Neural progenitor cell (in vitro differentiated cells): ENCODE measurements around the gene VMO1. TPM values are rescaled to one million over a fixed set of nuclear protein-coding genes. Genes with fewer than 3 reads are reported as not detected.

Experiments
- DNase-seq: peaks from one replicate; pipeline ENCODE4 v3.0.0-alpha.2; 2016; ENCODE audit warnings: low spot score
- H2AFZ ChIP-seq: fragments of 200-600 bp; sonication (generic); replicated peaks from 2 replicates; pipeline ENCODE4 v1.6.1; 2016; ENCODE audit warnings: antibody characterized with exemption
- H3F3A ChIP-seq: fragments of 200-600 bp; sonication (generic); 2 replicates; pipeline ENCODE4 v1.6.1; 2016; ENCODE audit warnings: antibody characterized with exemption, low read depth
- H3K27ac ChIP-seq: fragments of 200-600 bp; sonication (generic); 2 replicates; pipeline ENCODE4 v1.5.1; 2016; ENCODE audit warnings: mild to moderate bottlenecking
- H3K27me3 ChIP-seq: fragments of 200-600 bp; sonication (generic); 2 replicates; pipeline ENCODE4 v1.6.1; 2016; ENCODE audit warnings: mild to moderate bottlenecking, moderate library complexity
- H3K36me3 ChIP-seq: fragments of 200-600 bp; sonication (generic); 2 replicates; pipeline ENCODE4 v1.5.1; 2016
- H3K4me1 ChIP-seq: fragments of 200-600 bp; sonication (generic); 2 replicates; pipeline ENCODE4 v1.6.1; 2016; ENCODE audit warnings: mixed run types
- H3K4me2 ChIP-seq: fragments of 200-600 bp; sonication (generic); 2 replicates; pipeline ENCODE4 v1.6.1; 2016
- H3K4me3 ChIP-seq: fragments of 200-600 bp; sonication (generic); 2 replicates; pipeline ENCODE4 v1.5.1; 2016
- H3K79me2 ChIP-seq: fragments of 200-600 bp; sonication (generic); 2 replicates; pipeline ENCODE4 v1.6.1; 2016; ENCODE audit warnings: low read depth
- H3K9ac ChIP-seq: fragments of 200-600 bp; sonication (generic); 2 replicates; pipeline ENCODE4 v1.6.1; 2016
- H3K9me3 ChIP-seq: fragments of 200-600 bp; sonication (generic); 2 replicates; pipeline ENCODE4 v1.5.1; 2016; ENCODE audit warnings: low read depth
- H4K20me1 ChIP-seq: fragments of 200-600 bp; sonication (generic); 2 replicates; pipeline ENCODE4 v1.6.1; 2016; ENCODE audit warnings: low read depth
- H3K27ac Mint-ChIP-seq: 3 replicates; pipeline ENCODE4 v1.8.0; 2021; ENCODE audit warnings: mixed read lengths
- H3K27me3 Mint-ChIP-seq: 2 replicates; pipeline ENCODE4 v1.8.0; 2022; ENCODE audit warnings: low read depth, mild to moderate bottlenecking, inconsistent platforms, moderate library complexity, mixed read lengths; ENCODE audit not compliant: insufficient read depth
- H3K36me3 Mint-ChIP-seq: 3 replicates; pipeline ENCODE4 v1.8.0; 2021; ENCODE audit warnings: mixed read lengths
- H3K4me1 Mint-ChIP-seq: 3 replicates; pipeline ENCODE4 v1.8.0; 2021; ENCODE audit warnings: mixed read lengths
- H3K4me3 Mint-ChIP-seq: 3 replicates; pipeline ENCODE4 v1.8.0; 2021; ENCODE audit warnings: mild to moderate bottlenecking, moderate library complexity, mixed read lengths
- H3K9me3 Mint-ChIP-seq: 3 replicates; pipeline ENCODE4 v1.8.0; 2020; ENCODE audit warnings: mixed read lengths
- CTCF ChIP-seq: fragments of 200-600 bp; sonication (generic); IDR thresholded peaks from 2 replicates; pipeline ENCODE4 v1.5.1; 2017; ENCODE audit warnings: antibody characterized with exemption, mild to moderate bottlenecking
- EZH2 ChIP-seq: fragments of 200-600 bp; sonication (generic); IDR thresholded peaks from 2 replicates; pipeline ENCODE4 v1.6.1; 2017; ENCODE audit warnings: antibody characterized with exemption, mild to moderate bottlenecking, moderate library complexity
- EZH2phosphoT487 ChIP-seq: fragments of 200-600 bp; sonication (generic); IDR thresholded peaks from 2 replicates; pipeline ENCODE4 v1.6.1; 2017; ENCODE audit warnings: antibody characterized with exemption
- total RNA-seq: library from RNA; depleted of rRNA; stranded (reverse); fragments of >200 nt; gene quantifications from 2 replicates; pipeline ENCODE4 v1.2.3, GENCODE V29; 2015; ENCODE audit warnings: low replicate concordance

Gene VMO1
- total RNA-seq, 1 donor from 2014 or later, result not detected

- Mint-ChIP-seq H3K36me3 (no peaks in the 10 kb centered on the region), H3K4me3 (no peak within 1 kb of the TSS), H3K27ac (no peak within 1 kb of the TSS), H3K4me1 (no peaks in the 10 kb centered on the region), H3K9me3 (no peaks in the 10 kb centered on the region), H3K27me3 (peaks cover 9% of the 10 kb centered on the region)
- Histone ChIP-seq H3K27ac (no peak within 1 kb of the TSS), H3K79me2 (no peaks in the 10 kb centered on the region), H3K27me3 (no peaks in the 10 kb centered on the region), H3K36me3 (no peaks in the 10 kb centered on the region), H3K4me3 (no peak within 1 kb of the TSS), H4K20me1 (no peaks in the 10 kb centered on the region), H3K4me2 (no peak within 1 kb of the TSS), H3K9me3 (no peaks in the 10 kb centered on the region), H3K9ac (no peak within 1 kb of the TSS), H3F3A (no peaks in the 10 kb centered on the region), H2AFZ (no peak within 1 kb of the TSS), H3K4me1 (no peaks in the 10 kb centered on the region)
- TF ChIP-seq EZH2 (no peak), CTCF (no peak), EZH2phosphoT487 (no peak)
- no peak for DNase-seq
Observed at GRCh38 chr17:4771519-4772234, 14.5 kb downstream of the VMO1 start, which contains the start of gene TM4SF5. Gene TM4SF5, plus strand, starts transcription at chr17:4771886. Its CDS starts 37 bp downstream, at chr17:4771923.

- Histone ChIP-seq H4K20me1 (no peaks in the 10 kb centered on the region), H2AFZ (no peak overlapping the region), H3K36me3 (no peaks in the 10 kb centered on the region), H3K27ac (no peak overlapping the region), H3K4me2 (no peak overlapping the region), H3K27me3 (no peaks in the 10 kb centered on the region), H3K79me2 (no peaks in the 10 kb centered on the region), H3F3A (peaks cover 1% of the 10 kb centered on the region), H3K9me3 (no peaks in the 10 kb centered on the region), H3K9ac (no peak overlapping the region), H3K4me1 (no peaks in the 10 kb centered on the region), H3K4me3 (no peak overlapping the region)
- Mint-ChIP-seq H3K27me3 (peaks cover 9% of the 10 kb centered on the region), H3K36me3 (no peaks in the 10 kb centered on the region), H3K4me1 (no peaks in the 10 kb centered on the region), H3K4me3 (no peak overlapping the region), H3K9me3 (no peaks in the 10 kb centered on the region), H3K27ac (no peak overlapping the region)
- DNase-seq, result no peak
- TF ChIP-seq CTCF, result no peak
Observed at GRCh38 chr17:4769628-4770027, 16.5 kb downstream of the VMO1 start.

- no peak overlapping the region for H3K9ac ChIP-seq
- H3K36me3 Mint-ChIP-seq, result no peaks in the 10 kb centered on the region
- H2AFZ ChIP-seq, result no peak overlapping the region
- no peaks in the 10 kb centered on the region for H3K9me3 ChIP-seq
- no peak overlapping the region for H3K4me2 ChIP-seq
- H3K4me3 Mint-ChIP-seq, result no peak overlapping the region
- H3K27me3 ChIP-seq, result no peaks in the 10 kb centered on the region
- H4K20me1 ChIP-seq, result no peaks in the 10 kb centered on the region
- H3K4me3 ChIP-seq, result no peak overlapping the region
- no peaks in the 10 kb centered on the region for H3K9me3 Mint-ChIP-seq
- TF ChIP-seq EZH2phosphoT487, result no peak
- TF ChIP-seq EZH2, result no peak
- TF ChIP-seq CTCF, result no peak
- no peaks in the 10 kb centered on the region for H3K36me3 ChIP-seq
- DNase-seq, result no peak
- no peak overlapping the region for H3K27ac Mint-ChIP-seq
- H3K4me1 Mint-ChIP-seq, result no peaks in the 10 kb centered on the region
- no peaks in the 10 kb centered on the region for H3K4me1 ChIP-seq
- H3F3A ChIP-seq, result peaks cover 4% of the 10 kb centered on the region
- H3K79me2 ChIP-seq, result no peaks in the 10 kb centered on the region
- H3K27me3 Mint-ChIP-seq, result peaks cover 6% of the 10 kb centered on the region
- no peak overlapping the region for H3K27ac ChIP-seq
Observed at GRCh38 chr17:4768298-4768697, 17.9 kb downstream of the VMO1 start.
